Measurements from ENCODE around the gene ZNF385B. TPM values are rescaled to one million over a fixed set of nuclear protein-coding genes. Genes with fewer than 3 reads are reported as not detected.

Gene ZNF385B
- total RNA-seq, 1 experiment from 2014 or later: 9.3 TPM

DNA sequence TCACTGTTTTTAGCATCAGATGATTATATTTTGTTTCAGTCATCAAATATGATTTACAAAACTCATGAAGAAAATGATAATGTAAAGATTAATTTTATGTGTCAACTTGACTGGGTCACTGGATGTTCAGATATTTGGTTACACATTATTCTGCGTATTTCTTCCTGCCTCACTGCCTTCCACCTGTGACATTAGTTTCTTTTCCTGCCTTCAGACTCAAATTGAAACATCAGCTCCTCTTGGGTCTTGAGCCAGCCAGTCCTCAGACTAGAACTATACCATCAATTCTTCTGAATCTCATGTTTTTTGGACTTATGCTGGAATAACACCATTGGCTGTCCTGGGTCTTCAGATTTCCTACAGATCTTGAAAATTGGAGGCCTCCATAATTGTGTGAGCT, 96.7 kb downstream of the ZNF385B start:
- Histone ChIP-seq H3K27me3 (ENCODE audit: insufficient read depth, low read length) (no peaks in the 10 kb centered on the region), H3K4me2 (ENCODE audit: low read length) (no peak overlapping the region), H3K9me2 (ENCODE audit: insufficient read depth) (no peaks in the 10 kb centered on the region), H3K9ac (ENCODE audit: low read length) (no peak overlapping the region), H3K9me3 (ENCODE audit: control insufficient read depth in 1 of 2, insufficient read depth in 1 of 2, low read depth in 1 of 2, low read length in 2 of 2) (no peaks in the 10 kb centered on the region), H3K4me3 (replicated peaks in 1 of 2; ENCODE audit: low read depth in 1 of 2, low read length in 2 of 2) (no peak overlapping the region), H2AFZ (ENCODE audit: low read depth, low read length, poor library complexity, severe bottlenecking) (no peak overlapping the region), H3K79me2 (ENCODE audit: insufficient read depth, low read length) (no peaks in the 10 kb centered on the region), H3K27ac (ENCODE audit: low read depth, low read length) (no peak overlapping the region), H3K36me3 (ENCODE audit: control insufficient read depth in 1 of 2, insufficient read depth in 2 of 2, low read length in 2 of 2) (no peaks in the 10 kb centered on the region), H3K4me1 (ENCODE audit: control insufficient read depth in 1 of 2, insufficient read depth in 2 of 2, low read length in 2 of 2) (no peaks in the 10 kb centered on the region), H4K20me1 (ENCODE audit: insufficient read depth) (no peaks in the 10 kb centered on the region)
- TF ChIP-seq SRF (IDR thresholded peaks at IDR 0.05; ENCODE audit: low read depth) (no peak), EZH2phosphoT487 (IDR thresholded peaks at IDR 0.05; ENCODE audit: borderline replicate concordance) (no peak), JUND (IDR thresholded peaks at IDR 0.05) (no peak), SP1 (IDR thresholded peaks at IDR 0.05; ENCODE audit: low read depth) (no peak), RAD21 (IDR thresholded peaks at IDR 0.05; ENCODE audit: low read depth) (no peak)
- TF ChIP-seq, protein P1, sequence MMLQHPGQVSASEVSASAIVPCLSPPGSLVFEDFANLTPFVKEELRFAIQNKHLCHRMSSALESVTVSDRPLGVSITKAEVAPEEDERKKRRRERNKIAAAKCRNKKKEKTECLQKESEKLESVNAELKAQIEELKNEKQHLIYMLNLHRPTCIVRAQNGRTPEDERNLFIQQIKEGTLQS (IDR thresholded peaks at IDR 0.05): no peak
- POLR2A ChIA-PET: no interaction called here
- no TSS peak for BruUV-seq (replicated peaks)
- CTCF ChIA-PET: no interaction called here
- intact Hi-C loops (cut with micrococcal nuclease): no loop called here
- DNase-seq (ENCODE audit: low read depth, low spot score) (no peak), ATAC-seq (no peak)
- RAD21 ChIA-PET (ENCODE audit: low non-redundant PET in 1 of 2, low total read pairs in 2 of 2, uncharacterized antibody in 2 of 2, unreplicated experiment in 2 of 2): no interaction called here

DNA sequence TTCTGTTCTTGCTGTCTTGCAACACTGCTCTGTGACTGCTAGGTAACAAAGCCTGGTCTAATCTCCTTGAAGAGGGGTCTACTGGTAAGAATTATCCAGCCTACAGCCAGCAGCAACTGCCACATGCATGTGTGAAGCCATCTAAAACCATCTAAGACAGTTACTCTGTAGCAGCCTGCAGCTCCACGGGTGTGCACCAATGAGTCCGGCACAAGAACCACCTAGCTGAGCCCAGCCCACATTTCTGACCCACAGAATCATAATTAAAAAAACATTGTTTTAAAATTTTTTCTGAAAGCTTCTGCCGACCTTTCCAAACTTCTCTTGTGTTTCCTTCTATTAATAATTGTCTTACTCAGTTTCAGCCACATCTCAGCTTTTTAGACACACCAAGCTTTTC, 102.8 kb downstream of the ZNF385B start:
- DNase-seq (ENCODE audit: low read depth, low spot score): no peak
- Histone ChIP-seq H3K36me3 (ENCODE audit: control insufficient read depth in 1 of 2, insufficient read depth in 2 of 2, low read length in 2 of 2) (no peaks in the 10 kb centered on the region), H3K4me2 (ENCODE audit: low read length) (no peak overlapping the region), H3K9me2 (ENCODE audit: insufficient read depth) (no peaks in the 10 kb centered on the region), H4K20me1 (ENCODE audit: insufficient read depth) (no peaks in the 10 kb centered on the region), H3K4me1 (ENCODE audit: control insufficient read depth in 1 of 2, insufficient read depth in 2 of 2, low read length in 2 of 2) (no peaks in the 10 kb centered on the region), H3K79me2 (ENCODE audit: insufficient read depth, low read length) (no peaks in the 10 kb centered on the region), H3K9me3 (ENCODE audit: control insufficient read depth in 1 of 2, insufficient read depth in 1 of 2, low read depth in 1 of 2, low read length in 2 of 2) (no peaks in the 10 kb centered on the region), H2AFZ (ENCODE audit: low read depth, low read length, poor library complexity, severe bottlenecking) (no peak overlapping the region), H3K4me3 (replicated peaks in 1 of 2; ENCODE audit: low read depth in 1 of 2, low read length in 2 of 2) (no peak overlapping the region), H3K27me3 (ENCODE audit: insufficient read depth, low read length) (no peaks in the 10 kb centered on the region), H3K27ac (ENCODE audit: low read depth, low read length) (no peak overlapping the region), H3K9ac (ENCODE audit: low read length) (no peak overlapping the region)
- no TSS peak for BruUV-seq (replicated peaks)
- no peak for ATAC-seq
- CTCF ChIA-PET: no interaction called here
- intact Hi-C loops (cut with micrococcal nuclease): loop anchor here (10.0 kb wide), 1 partner anchor 316 kb away; no protein-coding TSS in a partner anchor
- POLR2A ChIA-PET: no interaction called here
- TF ChIP-seq, protein P2, sequence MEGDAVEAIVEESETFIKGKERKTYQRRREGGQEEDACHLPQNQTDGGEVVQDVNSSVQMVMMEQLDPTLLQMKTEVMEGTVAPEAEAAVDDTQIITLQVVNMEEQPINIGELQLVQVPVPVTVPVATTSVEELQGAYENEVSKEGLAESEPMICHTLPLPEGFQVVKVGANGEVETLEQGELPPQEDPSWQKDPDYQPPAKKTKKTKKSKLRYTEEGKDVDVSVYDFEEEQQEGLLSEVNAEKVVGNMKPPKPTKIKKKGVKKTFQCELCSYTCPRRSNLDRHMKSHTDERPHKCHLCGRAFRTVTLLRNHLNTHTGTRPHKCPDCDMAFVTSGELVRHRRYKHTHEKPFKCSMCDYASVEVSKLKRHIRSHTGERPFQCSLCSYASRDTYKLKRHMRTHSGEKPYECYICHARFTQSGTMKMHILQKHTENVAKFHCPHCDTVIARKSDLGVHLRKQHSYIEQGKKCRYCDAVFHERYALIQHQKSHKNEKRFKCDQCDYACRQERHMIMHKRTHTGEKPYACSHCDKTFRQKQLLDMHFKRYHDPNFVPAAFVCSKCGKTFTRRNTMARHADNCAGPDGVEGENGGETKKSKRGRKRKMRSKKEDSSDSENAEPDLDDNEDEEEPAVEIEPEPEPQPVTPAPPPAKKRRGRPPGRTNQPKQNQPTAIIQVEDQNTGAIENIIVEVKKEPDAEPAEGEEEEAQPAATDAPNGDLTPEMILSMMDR (IDR thresholded peaks at IDR 0.05 in 2 of 3, conservative IDR thresholded peaks at IDR 0.05 in 1 of 3; ENCODE audit: borderline replicate concordance in 1 of 3, insufficient read depth in 1 of 3, low read depth in 2 of 3, low read length in 2 of 3): no peak
- TF ChIP-seq, protein P3, sequence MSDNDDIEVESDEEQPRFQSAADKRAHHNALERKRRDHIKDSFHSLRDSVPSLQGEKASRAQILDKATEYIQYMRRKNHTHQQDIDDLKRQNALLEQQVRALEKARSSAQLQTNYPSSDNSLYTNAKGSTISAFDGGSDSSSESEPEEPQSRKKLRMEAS (IDR thresholded peaks at IDR 0.05): no peak
- TF ChIP-seq SIN3A (IDR thresholded peaks at IDR 0.05; ENCODE audit: low read depth): no peak
- RAD21 ChIA-PET (ENCODE audit: low non-redundant PET in 1 of 2, low total read pairs in 2 of 2, uncharacterized antibody in 2 of 2, unreplicated experiment in 2 of 2): no interaction called here

All from HCT116 (cell line).